Endothelial cell of umbilical vein (primary cell): ENCODE measurements around the gene AK8. TPM values are rescaled to one million over a fixed set of nuclear protein-coding genes. Genes with fewer than 3 reads are reported as not detected.

Source experiments
- BruUV-seq: library from RNA; stranded (reverse); fragments of 400-500 nt; replicated peaks from 2 replicates; lab custom pipeline; 2021; lab: Mats Ljungman, UMichigan
- CTCF ChIA-PET: fragments of 300-600, 350-600 bp; sonication (Branson Sonifier 250); formaldehyde crosslinking; loops from one replicate; lab custom pipeline; 2021; ENCODE audit warnings: antibody characterized with exemption, inconsistent platforms; lab: Charles Lee
- POLR2A ChIA-PET: fragments of 300-600, 350-600 bp; sonication (Branson Sonifier 250); formaldehyde crosslinking; loops from one replicate; lab custom pipeline; 2021; ENCODE audit warnings: antibody characterized with exemption, inconsistent platforms; lab: Charles Lee
- DNase-seq: peaks from one replicate; pipeline ENCODE4 v3.0.0-alpha.2; 2011; ENCODE audit warnings: low read depth, low spot score
- FAIRE-seq: peaks from 2 replicates; lab custom pipeline; 2011; peaks lifted over from hg19 to GRCh38; lab: Jason Lieb, UNC
- H2AFZ ChIP-seq: 2 replicates; pipeline ENCODE4 v1.6.0; 2012; ENCODE audit warnings: low read depth, low read length, control low read depth, inconsistent platforms
- H3K27ac ChIP-seq: 2 replicates; pipeline ENCODE4 v1.5.1; 2011; ENCODE audit warnings: low read depth, mild to moderate bottlenecking, control low read depth, low read length, moderate library complexity; ENCODE audit not compliant: insufficient read depth
- H3K27me3 ChIP-seq, 2 experiments: 2 replicates each; pipeline versions ENCODE4 v1.6.0 to v1.6.1; 2011; ENCODE audit warnings: low read length in 2 of 2, mixed read lengths in 1 of 2; ENCODE audit not compliant: control insufficient read depth in 2 of 2, insufficient read depth in 2 of 2
- H3K36me3 ChIP-seq, 2 experiments: 2 replicates in 1 of 2; 3 replicates in 1 of 2; pipeline ENCODE4 v1.5.1; 2011; ENCODE audit warnings: low read length in 2 of 2, mild to moderate bottlenecking in 1 of 2, moderate library complexity in 1 of 2; ENCODE audit not compliant: control insufficient read depth in 2 of 2, insufficient read depth in 2 of 2; ENCODE audit errors: extremely low read depth in 1 of 2
- H3K4me1 ChIP-seq: 3 replicates; pipeline ENCODE4 v1.5.1; 2011; ENCODE audit warnings: mild to moderate bottlenecking, low read length; ENCODE audit not compliant: control insufficient read depth, insufficient read depth; ENCODE audit errors: extremely low read depth
- H3K4me2 ChIP-seq: 2 replicates; pipeline ENCODE4 v1.6.1; 2011; ENCODE audit warnings: low read length, control low read depth, mixed read lengths; ENCODE audit not compliant: insufficient read depth
- H3K4me3 ChIP-seq, 3 experiments: fragments of 200-600 bp in 1 of 3; sonication (generic), shearing (Covaris generic) in 1 of 3; replicated peaks in 1 of 3; 2 replicates each; pipeline ENCODE4 v1.5.1; 2011 to 2016; ENCODE audit warnings: control low read depth in 3 of 3, low read length in 3 of 3, mild to moderate bottlenecking in 2 of 3, inconsistent platforms in 1 of 3, low read depth in 1 of 3, moderate library complexity in 1 of 3; ENCODE audit not compliant: insufficient read depth in 1 of 3
- H3K79me2 ChIP-seq: 2 replicates; pipeline ENCODE4 v1.6.0; 2012; ENCODE audit warnings: low read length, inconsistent platforms; ENCODE audit not compliant: control insufficient read depth, insufficient read depth
- H3K9ac ChIP-seq: replicated peaks from 2 replicates; pipeline ENCODE3; 2011; ENCODE audit warnings: low read length, control low read depth; ENCODE audit not compliant: insufficient read depth; ENCODE audit errors: extremely low read depth
- H3K9me1 ChIP-seq: replicated peaks from 3 replicates; pipeline ENCODE4 v1.6.0; 2011; ENCODE audit warnings: mild to moderate bottlenecking, low read length; ENCODE audit not compliant: control insufficient read depth, insufficient read depth; ENCODE audit errors: extremely low read depth
- H3K9me3 ChIP-seq: replicated peaks from 2 replicates; pipeline ENCODE4 v1.5.1; 2012; ENCODE audit warnings: low read length, inconsistent platforms; ENCODE audit not compliant: control insufficient read depth, insufficient read depth
- H4K20me1 ChIP-seq: replicated peaks from 2 replicates; pipeline ENCODE3; 2011; ENCODE audit warnings: mild to moderate bottlenecking, low read length; ENCODE audit not compliant: control insufficient read depth, insufficient read depth; ENCODE audit errors: extremely low read depth
- EZH2 ChIP-seq: IDR thresholded peaks from 2 replicates; pipeline ENCODE4 v1.6.1; 2012; ENCODE audit warnings: borderline replicate concordance, low read depth, mild to moderate bottlenecking, moderate library complexity, low read length, inconsistent platforms; ENCODE audit not compliant: severe bottlenecking
- FOS ChIP-seq: IDR thresholded peaks from 2 replicates; pipeline ENCODE4 v1.6.1; 2011; ENCODE audit warnings: mild to moderate bottlenecking, low read length, moderate library complexity, borderline replicate concordance; ENCODE audit not compliant: insufficient read depth
- GATA2 ChIP-seq: IDR thresholded peaks from 2 replicates; pipeline ENCODE4 v1.7.0; 2011; ENCODE audit warnings: low read depth, mild to moderate bottlenecking, moderate library complexity, mixed read lengths, low read length; ENCODE audit not compliant: insufficient read length, insufficient read depth
- JUN ChIP-seq: IDR thresholded peaks from 2 replicates; pipeline ENCODE4 v1.6.1; 2011; ENCODE audit warnings: borderline replicate concordance, low read depth; ENCODE audit not compliant: insufficient read length, insufficient read depth
- POLR2AphosphoS5 ChIP-seq: IDR thresholded peaks from 2 replicates; pipeline ENCODE4 v1.6.1; 2012; ENCODE audit warnings: low read depth, mild to moderate bottlenecking, control low read depth, low read length, moderate library complexity; ENCODE audit not compliant: insufficient read depth
- dilution Hi-C: fragments of 300-500 bp; cut with MboI; formaldehyde crosslinking; loops from one replicate; pipeline ENCODE4 v1.15.0; 2019; ENCODE audit warnings: low sequenced_read_pairs; ENCODE audit not compliant: extremely low pct_ligation_motif_present
- intact Hi-C: fragments of 100-400 bp; cut with micrococcal nuclease; formaldehyde crosslinking; loops from one replicate; pipeline ENCODE4 v1.10.0; 2022
- polyA plus RNA-seq, 4 experiments: library from polyadenylated mRNA; depleted of rRNA in 3 of 4; stranded (reverse) in 3 of 4; unstranded in 1 of 4; fragments of >200 nt; gene quantifications; 2 replicates each; pipeline versions ENCODE4 v1.2.1 to v1.2.3, GENCODE V29; 2011 to 2012; ENCODE audit warnings: missing spikeins in 1 of 4
- total RNA-seq: library from RNA; stranded (reverse); gene quantifications from 2 replicates; pipeline ENCODE4 v1.2.3, GENCODE V29; 2021
- TF ChIP-seq, protein P1 (sequence below): IDR thresholded peaks from 2 replicates; pipeline ENCODE4 v1.6.1; 2011; ENCODE audit not compliant: insufficient read depth, insufficient read length
- TF ChIP-seq, protein P2 (sequence below), 2 donors: IDR thresholded peaks; 1 replicate in 1 of 2; 2 replicates in 1 of 2; pipeline ENCODE4 v1.5.1; 2011; ENCODE audit warnings: low read length in 2 of 2, mild to moderate bottlenecking in 2 of 2, moderate library complexity in 2 of 2, control low read depth in 1 of 2, inconsistent platforms in 1 of 2, low read depth in 1 of 2; ENCODE audit not compliant: insufficient read depth in 1 of 2; ENCODE audit errors: extremely low read depth in 1 of 2

AK8 gene
- total and polyA plus RNA-seq, 2 donors (not counting 3 experiments of a cell fraction or from before 2014, with no cell fraction given), result 0.06 TPM; not detected in 1

DNA sequence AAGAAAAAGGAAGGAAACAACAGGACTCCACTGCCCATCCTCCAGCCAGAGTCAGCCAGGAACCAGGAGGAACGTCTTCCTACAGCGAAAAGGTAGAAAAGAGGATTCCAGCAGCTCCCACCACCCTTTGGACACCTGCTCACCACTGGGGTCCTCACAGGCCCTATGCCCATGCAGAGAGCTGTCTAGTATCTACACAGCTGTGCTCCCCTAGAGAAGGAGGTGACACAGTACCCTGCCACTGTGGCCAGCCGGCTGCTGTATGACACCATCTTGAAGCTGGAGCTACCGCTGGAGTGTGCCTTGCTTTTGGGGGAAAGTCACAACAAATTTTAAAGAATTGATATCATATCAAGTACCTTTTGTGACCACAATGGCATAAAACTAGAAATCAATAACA, 115.2 kb downstream of the AK8 start:
- ChIA-PET CTCF (no interaction called here), POLR2A (no interaction called here)
- no peaks in the 10 kb centered on the region for H3K4me1 ChIP-seq
- H3K9ac ChIP-seq, result no peak overlapping the region
- H4K20me1 ChIP-seq, result no peaks in the 10 kb centered on the region
- H2AFZ ChIP-seq, result no peak overlapping the region
- no peak overlapping the region for H3K4me3 ChIP-seq
- no peak overlapping the region for H3K27ac ChIP-seq
- TF ChIP-seq JUN (no peak), GATA2 (no peak), FOS (no peak), EZH2 (no peak), POLR2AphosphoS5 (no peak)
- TF ChIP-seq, protein P1, sequence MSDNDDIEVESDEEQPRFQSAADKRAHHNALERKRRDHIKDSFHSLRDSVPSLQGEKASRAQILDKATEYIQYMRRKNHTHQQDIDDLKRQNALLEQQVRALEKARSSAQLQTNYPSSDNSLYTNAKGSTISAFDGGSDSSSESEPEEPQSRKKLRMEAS, result no peak
- FAIRE-seq (no peak), DNase-seq (no peak)
- BruUV-seq, result no TSS peak
- H3K36me3 ChIP-seq, result no peaks in the 10 kb centered on the region
- intact Hi-C loops, result no loop called here
- H3K9me3 ChIP-seq, result no peaks in the 10 kb centered on the region
- H3K79me2 ChIP-seq, result no peaks in the 10 kb centered on the region
- no peaks in the 10 kb centered on the region for H3K9me1 ChIP-seq
- H3K4me2 ChIP-seq, result no peak overlapping the region
- dilution Hi-C loops, result no loop called here
- peaks cover 5 to 23% of the 10 kb centered on the region in 2 experiments for H3K27me3 ChIP-seq

DNA sequence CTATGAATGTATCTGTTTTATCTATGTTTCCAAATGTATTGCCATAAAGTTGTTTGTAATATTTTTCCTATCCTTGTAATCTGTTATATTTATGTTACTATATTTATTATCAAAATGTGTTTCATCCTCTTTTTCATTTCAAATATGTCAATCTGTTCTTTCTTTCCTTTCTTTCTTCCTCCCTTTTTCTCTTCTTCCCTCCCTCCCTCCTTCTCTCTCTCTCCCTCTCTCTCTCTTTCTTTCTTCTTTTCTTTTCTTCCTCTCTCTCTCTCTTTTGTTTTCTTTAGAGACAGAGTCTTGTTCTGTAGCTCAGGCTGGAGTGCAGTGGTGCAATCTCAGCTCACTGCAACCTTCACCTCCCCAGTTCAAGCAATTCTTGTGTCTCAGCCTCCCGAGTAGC, 116.5 kb downstream of the AK8 start:
- H2AFZ ChIP-seq, result no peak overlapping the region
- no peaks in the 10 kb centered on the region for H3K9me1 ChIP-seq
- no peaks in the 10 kb centered on the region for H3K4me1 ChIP-seq
- H3K36me3 ChIP-seq, result no peaks in the 10 kb centered on the region
- H4K20me1 ChIP-seq, result no peaks in the 10 kb centered on the region
- FAIRE-seq (no peak), DNase-seq (no peak)
- H3K4me3 ChIP-seq, result no peak overlapping the region
- no peaks in the 10 kb centered on the region for H3K9me3 ChIP-seq
- ChIA-PET POLR2A (no interaction called here), CTCF (interaction anchor here (4.4 kb wide), 1 partner anchor 8 kb away, joined by 26 read pairs; no protein-coding TSS in a partner anchor)
- H3K27ac ChIP-seq, result no peak overlapping the region
- H3K4me2 ChIP-seq, result no peak overlapping the region
- peaks cover 5 to 18% of the 10 kb centered on the region in 2 experiments for H3K27me3 ChIP-seq
- BruUV-seq, result no TSS peak
- TF ChIP-seq EZH2 (no peak), POLR2AphosphoS5 (no peak), GATA2 (no peak), FOS (no peak), JUN (no peak)
- TF ChIP-seq, protein P1, result no peak
- TF ChIP-seq, protein P2, sequence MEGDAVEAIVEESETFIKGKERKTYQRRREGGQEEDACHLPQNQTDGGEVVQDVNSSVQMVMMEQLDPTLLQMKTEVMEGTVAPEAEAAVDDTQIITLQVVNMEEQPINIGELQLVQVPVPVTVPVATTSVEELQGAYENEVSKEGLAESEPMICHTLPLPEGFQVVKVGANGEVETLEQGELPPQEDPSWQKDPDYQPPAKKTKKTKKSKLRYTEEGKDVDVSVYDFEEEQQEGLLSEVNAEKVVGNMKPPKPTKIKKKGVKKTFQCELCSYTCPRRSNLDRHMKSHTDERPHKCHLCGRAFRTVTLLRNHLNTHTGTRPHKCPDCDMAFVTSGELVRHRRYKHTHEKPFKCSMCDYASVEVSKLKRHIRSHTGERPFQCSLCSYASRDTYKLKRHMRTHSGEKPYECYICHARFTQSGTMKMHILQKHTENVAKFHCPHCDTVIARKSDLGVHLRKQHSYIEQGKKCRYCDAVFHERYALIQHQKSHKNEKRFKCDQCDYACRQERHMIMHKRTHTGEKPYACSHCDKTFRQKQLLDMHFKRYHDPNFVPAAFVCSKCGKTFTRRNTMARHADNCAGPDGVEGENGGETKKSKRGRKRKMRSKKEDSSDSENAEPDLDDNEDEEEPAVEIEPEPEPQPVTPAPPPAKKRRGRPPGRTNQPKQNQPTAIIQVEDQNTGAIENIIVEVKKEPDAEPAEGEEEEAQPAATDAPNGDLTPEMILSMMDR (IDR thresholded peaks at IDR 0.05; ENCODE audit: extremely low read depth in 1 of 2, insufficient read depth in 1 of 2, low read depth in 1 of 2, low read length in 2 of 2), result no peak
- dilution Hi-C loops (no loop called here), intact Hi-C loops (no loop called here)
- no peaks in the 10 kb centered on the region for H3K79me2 ChIP-seq
- no peak overlapping the region for H3K9ac ChIP-seq
